Activated CD4-positive, alpha-beta T cell treated with anti-CD3 and anti-CD28 coated beads, Interleukin-2, amount 50 U/mL, for 16 hours (primary cell): ENCODE measurements around the gene NEB.

Source experiments
- DNase-seq: peaks from one replicate; pipeline ENCODE4 v3.0.0-alpha.2; 2020

NEB gene

GRCh38 chr2:151695778-151696177 is 38.5 kb downstream of the NEB start:
- DNase-seq: no peak

- no peak for DNase-seq
These were observed 42.6 kb downstream of the NEB start for GRCh38 chr2:151691631-151692030.

- DNase-seq: no peak
These were observed 45.6 kb downstream of the NEB start for GRCh38 chr2:151688719-151689118.

GRCh38 chr2:151682459-151683003 is 51.7 kb downstream of the NEB start:
- DNase-seq: no peak

- no peak for DNase-seq
These were observed 53.2 kb downstream of the NEB start for GRCh38 chr2:151681051-151681450.

- DNase-seq: no peak
These were observed 54.3 kb downstream of the NEB start for GRCh38 chr2:151679994-151680393.

- no peak for DNase-seq
These were observed 55.4 kb downstream of the NEB start for GRCh38 chr2:151678849-151679248.

- DNase-seq: no peak
These were observed 61.3 kb downstream of the NEB start for GRCh38 chr2:151673016-151673415.

- DNase-seq: no peak
These were observed 62.0 kb downstream of the NEB start for GRCh38 chr2:151672277-151672676.

GRCh38 chr2:151670846-151671597 is 63.3 kb downstream of the NEB start:
- no peak for DNase-seq

- DNase-seq: peak; percentile 64
These were observed 63.9 kb downstream of the NEB start for GRCh38 chr2:151670346-151670745.

GRCh38 chr2:151669585-151670081 is 64.6 kb downstream of the NEB start:
- peak; percentile 58 for DNase-seq

- DNase-seq: no peak
These were observed 65.5 kb downstream of the NEB start for GRCh38 chr2:151668737-151669136.

GRCh38 chr2:151665959-151666358 is 68.3 kb downstream of the NEB start:
- no peak for DNase-seq

- DNase-seq: no peak
These were observed 69.8 kb downstream of the NEB start for GRCh38 chr2:151664520-151664919.

GRCh38 chr2:151661625-151662024 is 72.7 kb downstream of the NEB start:
- no peak for DNase-seq

- no peak for DNase-seq
These were observed 76.2 kb downstream of the NEB start for GRCh38 chr2:151658081-151658480.

- DNase-seq: no peak
These were observed 76.6 kb downstream of the NEB start for GRCh38 chr2:151657667-151658076.

- no peak for DNase-seq
These were observed 78.4 kb downstream of the NEB start for GRCh38 chr2:151655663-151656398.

- DNase-seq: no peak
These were observed 79.4 kb downstream of the NEB start for GRCh38 chr2:151654891-151655290.

- no peak for DNase-seq
These were observed 80.2 kb downstream of the NEB start for GRCh38 chr2:151654085-151654484.

- DNase-seq: no peak
These were observed 83.0 kb downstream of the NEB start for GRCh38 chr2:151651274-151651673.

- no peak for DNase-seq
These were observed 83.8 kb downstream of the NEB start for GRCh38 chr2:151650456-151650855.

- DNase-seq: no peak
These were observed 84.3 kb downstream of the NEB start for GRCh38 chr2:151649966-151650365.
